ENCODE results near the gene RILP.
A peak's percentile ranks its signal among the peaks of the same experiment; 100 is the strongest.

The RILP gene

GRCh38 chr17:1648173-1648962 is 1.3 kb downstream of the RILP start:
- DNase-seq (ENCODE audit: extremely low read depth in 1 of 2, low read depth in 1 of 2), result no peak

GRCh38 chr17:1647802-1648171 is 1.9 kb downstream of the RILP start:
- DNase-seq (ENCODE audit: extremely low read depth in 1 of 2, low read depth in 1 of 2), result no peak

GRCh38 chr17:1646199-1646875 is 3.3 kb downstream of the RILP start:
- no peak for DNase-seq (ENCODE audit: extremely low read depth in 1 of 2, low read depth in 1 of 2)

- no peak for DNase-seq (ENCODE audit: extremely low read depth in 1 of 2, low read depth in 1 of 2)
Measured at GRCh38 chr17:1645207-1646171, 4.2 kb downstream of the RILP start, which contains the start of gene SCARF1. SCARF1 (minus strand) TSS chr17:1645732; CDS start chr17:1645697, 35 bp downstream.

- DNase-seq (ENCODE audit: extremely low read depth in 1 of 2, low read depth in 1 of 2), result peak; percentile 41 to 48
Measured at GRCh38 chr17:1644493-1645206, 5.0 kb downstream of the RILP start.

- DNase-seq (ENCODE audit: extremely low read depth in 1 of 2, low read depth in 1 of 2), result no peak
Measured at GRCh38 chr17:1643999-1644492, 5.6 kb downstream of the RILP start.

GRCh38 chr17:1643293-1643998 is 6.2 kb downstream of the RILP start:
- no peak for DNase-seq (ENCODE audit: extremely low read depth in 1 of 2, low read depth in 1 of 2)

GRCh38 chr17:1641065-1641403 is 8.6 kb downstream of the RILP start:
- DNase-seq (ENCODE audit: extremely low read depth in 1 of 2, low read depth in 1 of 2), result no peak

- DNase-seq (ENCODE audit: extremely low read depth in 1 of 2, low read depth in 1 of 2), result no peak
Measured at GRCh38 chr17:1640329-1641064, 9.2 kb downstream of the RILP start.

- no peak for DNase-seq (ENCODE audit: extremely low read depth in 1 of 2, low read depth in 1 of 2)
Measured at GRCh38 chr17:1639549-1640180, 10.0 kb downstream of the RILP start.

GRCh38 chr17:1638624-1639300 is 10.9 kb downstream of the RILP start:
- DNase-seq (ENCODE audit: extremely low read depth in 1 of 2, low read depth in 1 of 2), result no peak

- DNase-seq (ENCODE audit: extremely low read depth in 1 of 2, low read depth in 1 of 2), result no peak
Measured at GRCh38 chr17:1638171-1638590, 11.5 kb downstream of the RILP start.

- no peak for DNase-seq (ENCODE audit: extremely low read depth in 1 of 2, low read depth in 1 of 2)
Measured at GRCh38 chr17:1636732-1637285, 12.9 kb downstream of the RILP start.

- DNase-seq (ENCODE audit: extremely low read depth in 1 of 2, low read depth in 1 of 2), result no peak
Measured at GRCh38 chr17:1635675-1636465, 13.8 kb downstream of the RILP start.

GRCh38 chr17:1634841-1635650 is 14.6 kb downstream of the RILP start:
- DNase-seq (ENCODE audit: extremely low read depth in 1 of 2, low read depth in 1 of 2), result no peak

GRCh38 chr17:1630662-1631061 is 19.0 kb downstream of the RILP start:
- DNase-seq (ENCODE audit: extremely low read depth in 1 of 2, low read depth in 1 of 2), result no peak

All from stimulated activated CD8-positive, alpha-beta memory T cell treated with anti-CD3 and anti-CD28 coated beads, Interleukin-7, amount 100 ng/mL, for 48 hours (primary cell).